ENCODE results near the gene RNF11. TPM values are rescaled to one million over a fixed set of nuclear protein-coding genes. Genes with fewer than 3 reads are reported as not detected.

The RNF11 gene
- total and polyA plus RNA-seq, 2 of the 8 experiments (the other 6 are each of a cell fraction or from before 2014, with no cell fraction given) = 49.6 to 54.2 TPM

DNA sequence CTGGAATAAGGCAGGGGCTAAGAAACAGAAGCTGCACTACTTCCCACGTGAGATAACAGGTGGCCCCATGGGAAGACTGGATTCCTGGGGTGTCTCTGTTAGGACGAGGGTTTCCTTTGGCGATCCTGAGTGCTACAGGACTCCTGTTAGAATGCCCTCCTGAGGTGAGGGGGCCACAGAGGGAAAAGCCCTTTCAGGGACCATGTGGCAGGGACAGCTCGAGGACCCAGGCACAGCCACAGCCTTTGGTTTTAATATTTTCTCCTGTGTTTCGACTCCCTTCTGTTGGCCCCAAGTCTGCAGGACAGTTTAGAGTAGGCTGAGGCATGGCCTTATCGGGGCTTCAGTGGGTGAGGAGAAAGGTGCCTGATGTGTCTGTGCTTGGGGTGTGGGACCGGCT, 81.7 kb downstream of the RNF11 start:
- Histone ChIP-seq H3K23me2 (ENCODE audit: low read depth, low read length) (no peaks in the 10 kb centered on the region), H3K56ac (replicated peaks; ENCODE audit: insufficient read length, low read depth, low read length) (no peak overlapping the region), H3K14ac (ENCODE audit: insufficient read length) (no peak overlapping the region), H3K4me3 (ENCODE audit: extremely low read depth in 1 of 4, insufficient read depth in 2 of 4, low read depth in 3 of 4, low read length in 4 of 4) (no peak overlapping the region), H4K20me1 (replicated peaks in 1 of 2; ENCODE audit: control insufficient read depth in 1 of 2, insufficient read depth in 2 of 2, low read length in 2 of 2) (no peaks in the 10 kb centered on the region), H4K8ac (ENCODE audit: extremely low read depth, insufficient read depth, low read length) (no peak overlapping the region), H2BK12ac (ENCODE audit: low read depth, low read length) (no peak overlapping the region), H2AFZ (ENCODE audit: low read length) (no peak overlapping the region), H3K36me3 (ENCODE audit: control insufficient read depth in 2 of 4, insufficient read depth in 4 of 4, low read length in 3 of 4) (no peaks in the 10 kb centered on the region), H3K18ac (ENCODE audit: extremely low read depth, low read length) (no peak overlapping the region), H3K4me2 (ENCODE audit: insufficient read depth in 1 of 2, low read depth in 2 of 2, low read length in 2 of 2) (no peak overlapping the region), H3K27me3 (replicated peaks in 1 of 4; ENCODE audit: control insufficient read depth in 3 of 4, extremely low read depth in 1 of 4, insufficient read depth in 3 of 4, low read length in 3 of 4) (no peaks in the 10 kb centered on the region), H3K4ac (replicated peaks; ENCODE audit: insufficient read length, low read depth, low read length) (no peak overlapping the region), H3K9me3 (ENCODE audit: insufficient read depth in 2 of 2, low read depth in 1 of 2, low read length in 1 of 2) (no peaks in the 10 kb centered on the region), H3K27ac (ENCODE audit: low read depth, low read length) (no peak overlapping the region), H3K4me1 (replicated peaks in 1 of 4; ENCODE audit: control insufficient read depth in 3 of 4, insufficient read depth in 4 of 4, low read length in 3 of 4) (peaks cover 0 to 12% (median 1%) of the 10 kb centered on the region in 4 experiments; a peak in 3 of 7 replicates), H3K23ac (ENCODE audit: insufficient read length) (no peak overlapping the region), H2BK5ac (ENCODE audit: low read depth, low read length) (no peak overlapping the region), H2AK5ac (ENCODE audit: low read depth, low read length) (no peak overlapping the region), H2BK15ac (ENCODE audit: low read length) (no peak overlapping the region), H4K5ac (ENCODE audit: insufficient read length, low read depth, low read length) (no peak overlapping the region), H2BK120ac (replicated peaks; ENCODE audit: low read depth, low read length) (no peak overlapping the region), H4K91ac (replicated peaks; ENCODE audit: insufficient read length, low read length) (no peak overlapping the region), H3K79me1 (ENCODE audit: low read depth, low read length) (no peaks in the 10 kb centered on the region), H3K79me2 (ENCODE audit: control insufficient read depth in 1 of 2, insufficient read depth in 2 of 2, low read length in 2 of 2) (no peaks in the 10 kb centered on the region), H3K9ac (replicated peaks in 1 of 4; ENCODE audit: extremely low read depth in 1 of 4, low read depth in 3 of 4, low read length in 3 of 4) (no peak overlapping the region), H2BK20ac (ENCODE audit: low read length) (no peak overlapping the region)
- DNase-seq (ENCODE audit: low read depth in 1 of 2, low spot score in 2 of 2) = no peak
- POLR2A ChIA-PET (ENCODE audit: partially characterized antibody) = no interaction called here
- WGBS, 2 experiments (ENCODE audit: extremely low coverage in 1 of 2, insufficient coverage in 1 of 2, insufficient read length in 1 of 2, insufficient replicate concordance in 2 of 2, low coverage in 1 of 2, low lambda C conversion rate in 2 of 2, missing lambda C conversion rate in 1 of 2) = 92% methylated on average over 7 of the region's 7 CpGs; no CpG with 5 or more reads in 1 of the 2 experiments
- CTCF ChIA-PET (ENCODE audit: partially characterized antibody) = interaction anchor here (0.5 to 2.1 kb wide), 2 partner anchors 26 to 713 kb away, joined by 3 to 8 read pairs; no protein-coding TSS in a partner anchor
- TF ChIP-seq RBBP5 (IDR thresholded peaks at IDR 0.05; ENCODE audit: borderline replicate concordance, low read depth, low read length) (no peak), NRF1 (IDR thresholded peaks at IDR 0.05; ENCODE audit: low read depth, low read length) (no peak)
- TF ChIP-seq, protein P1, sequence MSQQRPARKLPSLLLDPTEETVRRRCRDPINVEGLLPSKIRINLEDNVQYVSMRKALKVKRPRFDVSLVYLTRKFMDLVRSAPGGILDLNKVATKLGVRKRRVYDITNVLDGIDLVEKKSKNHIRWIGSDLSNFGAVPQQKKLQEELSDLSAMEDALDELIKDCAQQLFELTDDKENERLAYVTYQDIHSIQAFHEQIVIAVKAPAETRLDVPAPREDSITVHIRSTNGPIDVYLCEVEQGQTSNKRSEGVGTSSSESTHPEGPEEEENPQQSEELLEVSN (IDR thresholded peaks at IDR 0.05) = peak; percentile 79
- TF ChIP-seq, protein P2, sequence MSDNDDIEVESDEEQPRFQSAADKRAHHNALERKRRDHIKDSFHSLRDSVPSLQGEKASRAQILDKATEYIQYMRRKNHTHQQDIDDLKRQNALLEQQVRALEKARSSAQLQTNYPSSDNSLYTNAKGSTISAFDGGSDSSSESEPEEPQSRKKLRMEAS (IDR thresholded peaks at IDR 0.05) = peak; percentile 70
- FAIRE-seq = no peak
